K562 (cell line): ENCODE data around the gene RPUSD1. TPM values are rescaled to one million over a fixed set of nuclear protein-coding genes. Genes with fewer than 3 reads are reported as not detected.

Experiments used
- ATAC-seq: fragments of 200-7000 bp; cut with Tn5 transposase; 3 replicates; pipeline ENCODE4 v1.9.1; 2020; ENCODE audit warnings: moderate library complexity
- BruUV-seq: library from RNA; stranded (reverse); fragments of 400-500 nt; replicated peaks from 2 replicates; lab custom pipeline; 2021; lab: Mats Ljungman, UMichigan
- CTCF ChIA-PET: fragments of 300-600 bp; formaldehyde crosslinking; extraction: SDS; loops from one replicate; lab custom pipeline; 2021; ENCODE audit warnings: low intra/inter-chr PET ratio; lab: Yijun Ruan, JAX
- POLR2A ChIA-PET: fragments of 300-600, 350-650 bp; sonication (Branson Sonifier 250); formaldehyde crosslinking; extraction: SDS; loops from one replicate; lab custom pipeline; 2021; ENCODE audit warnings: antibody characterized with exemption, inconsistent platforms; lab: Yijun Ruan, JAX
- DNase-seq, 4 experiments: peaks; one replicate each; pipeline versions ENCODE4 v3.0.0 to v3.0.0-alpha.2; 2011 to 2018; ENCODE audit warnings: low spot score in 3 of 4, mixed read lengths in 3 of 4; ENCODE audit errors: extremely low read depth in 1 of 4
- FAIRE-seq: peaks from 2 replicates; lab custom pipeline; 2011; peaks lifted over from hg19 to GRCh38; lab: Jason Lieb, UNC
- H2AFZ ChIP-seq: 2 replicates; pipeline ENCODE4 v1.6.0; 2011; ENCODE audit warnings: low read depth, low read length, control low read depth, inconsistent platforms
- H3K27ac ChIP-seq: fragments of 200-600 bp; 3 replicates; pipeline ENCODE4 v1.8.0; 2011; ENCODE audit warnings: low read depth, mild to moderate bottlenecking, control low read depth, inconsistent platforms, low read length, moderate library complexity, mixed read lengths; ENCODE audit errors: extremely low read depth
- H3K27me3 ChIP-seq, 2 experiments: fragments of 300-600 bp in 1 of 2; 2 replicates in 1 of 2; 3 replicates in 1 of 2; pipeline versions ENCODE4 v1.6.0 to v1.8.0; 2011; ENCODE audit warnings: inconsistent platforms in 2 of 2, low read length in 2 of 2, mild to moderate bottlenecking in 1 of 2, mixed read lengths in 1 of 2, moderate library complexity in 1 of 2; ENCODE audit not compliant: control insufficient read depth in 2 of 2, insufficient read depth in 2 of 2
- H3K36me3 ChIP-seq: fragments of 300-600 bp; 3 replicates; pipeline ENCODE4 v1.8.0; 2011; ENCODE audit warnings: mild to moderate bottlenecking, low read length, inconsistent platforms; ENCODE audit not compliant: control insufficient read depth, insufficient read depth
- H3K4me1 ChIP-seq, 2 experiments: fragments of 200-600 bp in 1 of 2; replicated peaks in 1 of 2; 2 replicates in 1 of 2; 3 replicates in 1 of 2; pipeline versions ENCODE4 v1.5.1 to v1.8.0; 2011; ENCODE audit warnings: inconsistent platforms in 2 of 2, low read length in 2 of 2, mild to moderate bottlenecking in 1 of 2, mixed read lengths in 1 of 2, moderate library complexity in 1 of 2; ENCODE audit not compliant: control insufficient read depth in 2 of 2, insufficient read depth in 2 of 2
- H3K4me2 ChIP-seq: 2 replicates; pipeline ENCODE4 v1.6.1; 2011; ENCODE audit warnings: low read length, control low read depth, inconsistent platforms, mixed read lengths; ENCODE audit not compliant: insufficient read depth
- H3K4me3 ChIP-seq: fragments of 200-600 bp; sonication (generic), shearing (Covaris generic); 2 replicates; pipeline ENCODE4 v1.5.1; 2016; ENCODE audit warnings: control low read depth, inconsistent platforms
- H3K79me2 ChIP-seq: fragments of 200-600 bp; 3 replicates; pipeline ENCODE4 v1.8.0; 2011; ENCODE audit warnings: low read length, inconsistent platforms; ENCODE audit not compliant: control insufficient read depth, insufficient read depth
- H3K9ac ChIP-seq, 2 experiments: 2 replicates each; pipeline versions ENCODE4 v1.6.0 to v1.6.1; 2011; ENCODE audit warnings: low read depth in 2 of 2, low read length in 2 of 2, control low read depth in 1 of 2, inconsistent platforms in 1 of 2, mild to moderate bottlenecking in 1 of 2, mixed read lengths in 1 of 2; ENCODE audit not compliant: insufficient read depth in 1 of 2
- H3K9me1 ChIP-seq: one replicate; pipeline ENCODE4 v1.6.0; 2011; ENCODE audit warnings: inconsistent platforms, mild to moderate bottlenecking, low read length, moderate library complexity; ENCODE audit not compliant: control insufficient read depth, insufficient read depth
- H3K9me3 ChIP-seq: replicated peaks from 2 replicates; pipeline ENCODE4 v1.5.1; 2011; ENCODE audit warnings: low read depth, low read length, inconsistent platforms; ENCODE audit not compliant: control insufficient read depth, insufficient read depth
- H4K20me1 ChIP-seq: replicated peaks from 2 replicates; pipeline ENCODE4 v1.6.1; 2011; ENCODE audit warnings: low read length, inconsistent platforms, mixed read lengths; ENCODE audit not compliant: control insufficient read depth, insufficient read depth
- BCOR ChIP-seq: fragments of 450-650 bp; IDR thresholded peaks from 2 replicates; pipeline ENCODE4 v1.6.1; 2016
- CBX3 ChIP-seq, 2 experiments: IDR thresholded peaks; 1 replicate in 1 of 2; 2 replicates in 1 of 2; pipeline ENCODE4 v1.6.1; 2012; ENCODE audit warnings: inconsistent platforms in 2 of 2, low read length in 2 of 2, borderline replicate concordance in 1 of 2, control low read depth in 1 of 2
- FOXP1 ChIP-seq: sonication (generic); formaldehyde crosslinking; IDR thresholded peaks from 2 replicates; pipeline ENCODE4 v1.8.0; 2022; ENCODE audit warnings: mild to moderate bottlenecking, missing genetic modification reagents
- KDM1A ChIP-seq, 2 experiments: fragments of 450-650 bp; IDR thresholded peaks; 2 replicates each; pipeline ENCODE4 v1.6.1; 2016; ENCODE audit warnings: mild to moderate bottlenecking in 2 of 2
- MBD2 ChIP-seq: sonication (generic); IDR thresholded peaks from 2 replicates; pipeline ENCODE4 v1.6.1; 2016; ENCODE audit warnings: low read depth, borderline replicate concordance
- PTBP1 ChIP-seq: fragments of 200-400 bp; formaldehyde crosslinking; IDR thresholded peaks from 2 replicates; pipeline ENCODE4 v1.6.1; 2017; ENCODE audit warnings: low read depth, low read length
- RBM25 ChIP-seq: fragments of 200-400 bp; formaldehyde crosslinking; IDR thresholded peaks from 2 replicates; pipeline ENCODE4 v1.6.1; 2018; ENCODE audit warnings: low read length, low read depth, moderate library complexity; ENCODE audit not compliant: severe bottlenecking
- RHOXF2B ChIP-seq: fragments of 250-450 bp; sonication (Bioruptor Pico); conservative IDR thresholded peaks from 2 replicates; pipeline ENCODE4 v1.5.1; 2021
- SREBF2 ChIP-seq: sonication (generic); formaldehyde crosslinking; IDR thresholded peaks from 2 replicates; pipeline ENCODE4 v1.4.0; 2020; ENCODE audit warnings: mild to moderate bottlenecking, missing genetic modification reagents
- ZFP36 ChIP-seq: fragments of 150-350 bp; IDR thresholded peaks from 2 replicates; pipeline ENCODE4 v1.6.1; 2018; ENCODE audit warnings: low read length, low read depth; ENCODE audit not compliant: partially characterized antibody
- ZNF436 ChIP-seq: fragments of 250-450, 450-650 bp; sonication (Bioruptor Pico); formaldehyde crosslinking; IDR thresholded peaks from 2 replicates; pipeline ENCODE4 v1.7.0; 2020; ENCODE audit warnings: mild to moderate bottlenecking
- WGBS: fragments of 100-300 bp; shearing (Covaris generic); methylation state at CpG from one replicate; pipeline ENCODE4 v1.1.6; 2016; ENCODE audit warnings: low coverage, mixed read lengths; ENCODE audit not compliant: insufficient coverage; ENCODE audit errors: missing lambda C conversion rate; 5-methylcytosine and 5-hydroxymethylcytosine counted together
- in situ Hi-C: fragments of 300-500 bp; cut with MboI; formaldehyde crosslinking; loops from 4 replicates; pipeline ENCODE4 v1.15.0; 2018; ENCODE audit warnings: inconsistent platforms, mixed read lengths
- intact Hi-C: fragments of 100-400 bp; cut with micrococcal nuclease; formaldehyde crosslinking; loops from 2 replicates; pipeline ENCODE4 v1.14.2; 2022
- polyA plus RNA-seq, 8 experiments: library from polyadenylated mRNA; depleted of rRNA in 4 of 8; stranded (reverse) in 5 of 8; unstranded in 3 of 8; fragments of >200 nt; fragmentation: Nextera tagmentation in 2 of 8; fragmentation: Illumina TruSeq in 1 of 8; extraction: Ambion mirVana in 2 of 8; extraction: Trizol in 1 of 8; gene quantifications; 2 replicates each; pipeline versions ENCODE4 v1.2.1 to v1.2.3, GENCODE V29; 2011 to 2014; ENCODE audit warnings: inconsistent platforms in 1 of 8, missing spikeins in 1 of 8
- total RNA-seq, 7 experiments: library from RNA; depleted of rRNA in 6 of 7; stranded (reverse); fragments of >200 nt in 6 of 7; fragmentation: Illumina TruSeq in 2 of 7; extraction: Trizol in 2 of 7; gene quantifications; 2 replicates each; pipeline versions ENCODE4 v1.2.1 to v1.2.3, GENCODE V29; 2011 to 2021; ENCODE audit warnings: low replicate concordance in 1 of 7
- TF ChIP-seq, protein P1 (sequence below): IDR thresholded peaks from 3 replicates; pipeline ENCODE4 v1.6.1; 2011; ENCODE audit warnings: borderline replicate concordance, mild to moderate bottlenecking, moderate library complexity; ENCODE audit not compliant: insufficient read length; ENCODE audit errors: extremely low read depth

RPUSD1 gene
- total and polyA plus RNA-seq, 9 of the 15 experiments (the other 6 are each of a cell fraction or from before 2014, with no cell fraction given) = 0.45 to 56.6 (median 12.0) TPM

DNA sequence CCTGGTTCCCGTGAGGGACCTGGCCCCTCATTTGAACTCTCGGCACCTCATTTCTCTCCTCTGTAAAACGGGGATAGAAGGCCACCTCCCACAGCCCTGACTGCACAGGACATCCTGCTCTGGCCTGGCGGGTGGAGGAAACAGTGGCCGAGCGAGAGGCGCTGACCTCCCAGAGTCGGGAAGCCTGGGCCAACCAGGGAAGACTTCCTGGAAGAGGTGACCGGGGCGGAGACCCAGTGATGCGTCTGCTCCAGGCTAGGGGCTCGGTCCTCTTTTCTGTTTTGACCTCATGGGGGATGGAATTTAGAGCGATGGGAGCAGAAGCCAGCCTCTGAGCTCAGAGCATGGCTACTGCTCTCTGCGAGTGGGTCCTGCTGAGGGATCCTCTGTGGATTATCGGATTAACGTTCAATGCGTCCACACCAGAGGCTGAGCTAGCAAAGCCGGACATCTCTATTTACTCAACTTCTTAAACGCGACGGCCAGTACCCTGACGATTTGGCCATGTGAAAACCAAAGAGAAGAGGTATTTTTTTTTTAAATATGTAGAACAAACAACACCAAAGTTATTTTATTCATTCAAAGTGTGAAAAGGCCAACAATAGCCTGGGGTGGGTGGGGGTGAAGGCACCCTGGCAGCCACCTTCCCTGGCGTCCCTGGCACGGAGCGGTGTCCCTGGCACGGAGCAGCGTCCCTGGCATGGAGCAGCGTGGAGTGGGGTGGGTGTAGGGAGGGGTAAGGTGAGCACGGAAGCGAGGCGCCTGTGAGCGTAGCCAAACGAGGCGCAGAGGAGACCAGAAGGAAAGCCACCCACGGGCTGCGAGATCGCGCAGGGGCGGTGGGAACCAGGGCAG, 36.8 kb downstream of the RPUSD1 start:
- DNase-seq (no peak), ATAC-seq (no peak), FAIRE-seq (no peak)
- CTCF ChIA-PET = no interaction called here
- Histone ChIP-seq H3K9ac (peak overlapping the region in 1 of 2 experiments; percentile 31; a peak in 1 of 4 replicates), H4K20me1 (no peaks in the 10 kb centered on the region), H3K4me1 (peaks cover 6 to 22% of the 10 kb centered on the region in 2 experiments; a peak in 3 of 5 replicates), H2AFZ (peak overlapping the region; percentile 55; the same call in 1 of the 2 replicates), H3K27me3 (no peaks in the 10 kb centered on the region), H3K9me3 (no peaks in the 10 kb centered on the region), H3K79me2 (no peaks in the 10 kb centered on the region), H3K4me3 (no peak overlapping the region), H3K4me2 (no peak overlapping the region), H3K9me1 (no peaks in the 10 kb centered on the region), H3K36me3 (no peaks in the 10 kb centered on the region), H3K27ac (no peak overlapping the region)
- intact Hi-C loops (no loop called here), in situ Hi-C loops (no loop called here)
- WGBS = 32% methylated on average over 28 of the region's 39 CpGs
- POLR2A ChIA-PET = interaction anchor here (0.6 to 1.4 kb wide), 4 partner anchors 8 to 346 kb away, joined by 3 to 5 read pairs (median 4); partner anchors contain the start of genes CIAO3 and MSLN
- BruUV-seq = no TSS peak
- TF ChIP-seq RBM25 (peak; percentile 44), ZFP36 (peak; percentile 98), KDM1A (IDR thresholded peaks at IDR 0.05) (peak in 1 of 2 experiments; percentile 26; a peak in 1 of 4 replicates), PTBP1 (0 out of 2 replicates have a peak, but pooled peaks have one; percentile 41), CBX3 (IDR thresholded peaks at IDR 0.05; ENCODE audit: borderline replicate concordance in 1 of 2, low read length in 2 of 2) (no peak), RHOXF2B (CRISPR knock-in tag) (no peak), SREBF2 (CRISPR knock-in tag) (no peak), MBD2 (no peak), ZNF436 (CRISPR knock-in tag) (peak; percentile 87), FOXP1 (CRISPR knock-in tag) (no peak), BCOR (peak; percentile 46; the same call in 1 of the 2 replicates)
- TF ChIP-seq, protein P1, sequence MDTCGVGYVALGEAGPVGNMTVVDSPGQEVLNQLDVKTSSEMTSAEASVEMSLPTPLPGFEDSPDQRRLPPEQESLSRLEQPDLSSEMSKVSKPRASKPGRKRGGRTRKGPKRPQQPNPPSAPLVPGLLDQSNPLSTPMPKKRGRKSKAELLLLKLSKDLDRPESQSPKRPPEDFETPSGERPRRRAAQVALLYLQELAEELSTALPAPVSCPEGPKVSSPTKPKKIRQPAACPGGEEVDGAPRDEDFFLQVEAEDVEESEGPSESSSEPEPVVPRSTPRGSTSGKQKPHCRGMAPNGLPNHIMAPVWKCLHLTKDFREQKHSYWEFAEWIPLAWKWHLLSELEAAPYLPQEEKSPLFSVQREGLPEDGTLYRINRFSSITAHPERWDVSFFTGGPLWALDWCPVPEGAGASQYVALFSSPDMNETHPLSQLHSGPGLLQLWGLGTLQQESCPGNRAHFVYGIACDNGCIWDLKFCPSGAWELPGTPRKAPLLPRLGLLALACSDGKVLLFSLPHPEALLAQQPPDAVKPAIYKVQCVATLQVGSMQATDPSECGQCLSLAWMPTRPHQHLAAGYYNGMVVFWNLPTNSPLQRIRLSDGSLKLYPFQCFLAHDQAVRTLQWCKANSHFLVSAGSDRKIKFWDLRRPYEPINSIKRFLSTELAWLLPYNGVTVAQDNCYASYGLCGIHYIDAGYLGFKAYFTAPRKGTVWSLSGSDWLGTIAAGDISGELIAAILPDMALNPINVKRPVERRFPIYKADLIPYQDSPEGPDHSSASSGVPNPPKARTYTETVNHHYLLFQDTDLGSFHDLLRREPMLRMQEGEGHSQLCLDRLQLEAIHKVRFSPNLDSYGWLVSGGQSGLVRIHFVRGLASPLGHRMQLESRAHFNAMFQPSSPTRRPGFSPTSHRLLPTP = peak; percentile 24
